ENCODE measurements around the gene RNF126.

- TF ChIP-seq CTCF (IDR thresholded peaks at IDR 0.05; ENCODE audit: low read depth, low read length, poor library complexity, severe bottlenecking), result no peak
- no peak for TF ChIP-seq EZH2phosphoT487 (IDR thresholded peaks at IDR 0.05; ENCODE audit: borderline replicate concordance, low read length)
Measured at GRCh38 chr19:682678-683320, 19.8 kb upstream of the RNF126 start.

All from DOHH2 (cell line).